GM12873 (cell line): Measurements from ENCODE around the gene DHX38.

ENCODE experiments used
- TF ChIP-seq, protein P1 (sequence below): IDR thresholded peaks from 2 replicates; pipeline ENCODE4 v1.5.1; 2012; ENCODE audit warnings: low read depth, mild to moderate bottlenecking, moderate library complexity, low read length, control low read depth; ENCODE audit not compliant: insufficient read depth; ENCODE audit errors: missing control alignments

Gene DHX38

DNA sequence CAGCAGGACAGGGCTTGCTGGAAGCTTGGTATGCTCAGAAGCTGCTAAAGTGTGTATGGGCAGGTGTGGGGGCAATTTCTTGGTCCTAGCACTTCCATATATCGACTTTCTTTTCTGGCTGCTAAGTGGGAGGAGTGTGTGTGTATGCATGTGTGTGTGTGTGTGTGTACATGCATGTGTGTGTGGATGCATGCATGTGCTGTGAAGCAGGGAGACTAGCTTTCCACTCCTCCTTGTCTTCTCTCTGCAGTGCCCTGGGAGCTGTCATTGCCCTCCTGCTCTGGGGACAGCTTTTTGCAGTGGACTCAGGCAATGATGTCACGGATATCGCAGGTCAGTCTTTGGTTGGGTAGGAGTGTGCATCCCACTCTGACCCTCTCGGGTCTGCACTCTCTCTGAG is 37.7 kb upstream of the DHX38 start:
- TF ChIP-seq, protein P1, sequence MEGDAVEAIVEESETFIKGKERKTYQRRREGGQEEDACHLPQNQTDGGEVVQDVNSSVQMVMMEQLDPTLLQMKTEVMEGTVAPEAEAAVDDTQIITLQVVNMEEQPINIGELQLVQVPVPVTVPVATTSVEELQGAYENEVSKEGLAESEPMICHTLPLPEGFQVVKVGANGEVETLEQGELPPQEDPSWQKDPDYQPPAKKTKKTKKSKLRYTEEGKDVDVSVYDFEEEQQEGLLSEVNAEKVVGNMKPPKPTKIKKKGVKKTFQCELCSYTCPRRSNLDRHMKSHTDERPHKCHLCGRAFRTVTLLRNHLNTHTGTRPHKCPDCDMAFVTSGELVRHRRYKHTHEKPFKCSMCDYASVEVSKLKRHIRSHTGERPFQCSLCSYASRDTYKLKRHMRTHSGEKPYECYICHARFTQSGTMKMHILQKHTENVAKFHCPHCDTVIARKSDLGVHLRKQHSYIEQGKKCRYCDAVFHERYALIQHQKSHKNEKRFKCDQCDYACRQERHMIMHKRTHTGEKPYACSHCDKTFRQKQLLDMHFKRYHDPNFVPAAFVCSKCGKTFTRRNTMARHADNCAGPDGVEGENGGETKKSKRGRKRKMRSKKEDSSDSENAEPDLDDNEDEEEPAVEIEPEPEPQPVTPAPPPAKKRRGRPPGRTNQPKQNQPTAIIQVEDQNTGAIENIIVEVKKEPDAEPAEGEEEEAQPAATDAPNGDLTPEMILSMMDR = no peak

DNA sequence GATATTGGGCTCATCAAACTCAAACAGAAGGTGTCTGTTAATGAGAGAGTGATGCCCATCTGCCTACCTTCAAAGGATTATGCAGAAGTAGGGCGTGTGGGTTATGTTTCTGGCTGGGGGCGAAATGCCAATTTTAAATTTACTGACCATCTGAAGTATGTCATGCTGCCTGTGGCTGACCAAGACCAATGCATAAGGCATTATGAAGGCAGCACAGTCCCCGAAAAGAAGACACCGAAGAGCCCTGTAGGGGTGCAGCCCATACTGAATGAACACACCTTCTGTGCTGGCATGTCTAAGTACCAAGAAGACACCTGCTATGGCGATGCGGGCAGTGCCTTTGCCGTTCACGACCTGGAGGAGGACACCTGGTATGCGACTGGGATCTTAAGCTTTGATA is 33.2 kb upstream of the DHX38 start:
- TF ChIP-seq, protein P1 = no peak

DNA sequence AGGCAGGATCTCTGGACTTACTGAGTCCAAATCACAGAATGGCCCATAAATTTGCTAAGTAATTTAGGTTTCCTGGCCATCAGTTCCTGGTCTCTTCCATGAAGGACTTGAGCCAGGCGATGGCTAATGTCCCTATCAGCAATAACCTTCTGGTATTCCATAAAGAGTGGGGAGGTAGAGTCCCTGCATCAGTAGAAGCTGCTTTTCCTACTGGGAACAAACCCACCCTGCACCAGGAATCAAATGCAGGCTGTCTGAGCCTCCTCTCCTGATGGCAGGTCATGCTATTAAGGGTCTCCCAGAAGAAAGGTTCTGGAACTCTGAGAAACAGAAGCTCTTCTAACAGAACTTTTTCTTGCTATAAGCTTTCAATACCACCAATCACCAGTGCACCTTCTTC is 32.1 kb upstream of the DHX38 start:
- TF ChIP-seq, protein P1 = no peak

DNA sequence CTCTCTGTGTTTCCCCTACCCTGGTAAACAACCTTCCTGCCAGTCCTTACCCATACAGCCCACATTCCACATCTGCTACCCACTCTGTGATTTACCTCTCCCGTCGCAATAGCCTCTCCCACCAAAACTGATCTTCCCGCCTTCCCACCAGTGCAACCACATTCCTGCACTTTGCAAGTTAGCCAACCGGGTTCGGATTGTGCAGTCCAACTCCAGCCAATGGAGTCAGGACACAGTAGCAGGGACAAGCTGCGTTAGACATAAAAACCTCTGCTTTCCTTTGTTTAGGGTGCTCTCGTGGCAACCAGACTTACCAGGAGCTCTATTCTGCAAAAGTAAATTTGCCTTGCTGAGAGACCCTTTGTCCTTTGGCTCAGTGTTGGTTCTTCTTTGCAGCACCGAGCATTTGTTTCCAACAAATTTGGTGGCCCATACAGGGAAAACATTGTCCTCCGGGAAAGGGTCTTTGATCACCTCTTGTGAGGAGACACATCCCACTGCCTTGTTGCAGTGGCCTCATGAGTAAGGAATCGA is 29.2 kb upstream of the DHX38 start:
- TF ChIP-seq, protein P1 = no peak

DNA sequence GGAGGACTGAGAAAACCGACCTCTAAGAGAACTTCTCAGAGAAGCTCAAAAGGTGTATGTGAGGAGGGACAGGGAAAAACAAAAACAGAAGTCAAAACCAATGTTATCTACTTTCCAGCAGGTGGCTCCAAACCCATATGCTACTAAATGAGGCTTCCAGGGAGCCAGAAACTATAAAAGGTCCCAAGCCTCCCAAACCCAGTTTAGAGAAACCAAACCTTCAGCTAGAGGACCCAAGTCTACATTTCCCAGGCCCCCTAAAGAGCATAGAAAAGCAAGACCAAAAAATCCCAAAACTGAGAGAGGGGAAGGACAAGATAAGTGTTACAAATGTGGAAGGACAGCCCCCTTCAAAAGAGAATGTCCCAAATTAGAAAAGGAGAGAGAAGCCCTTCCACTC is 26.9 kb upstream of the DHX38 start:
- TF ChIP-seq, protein P1 = peak; percentile 71

DNA sequence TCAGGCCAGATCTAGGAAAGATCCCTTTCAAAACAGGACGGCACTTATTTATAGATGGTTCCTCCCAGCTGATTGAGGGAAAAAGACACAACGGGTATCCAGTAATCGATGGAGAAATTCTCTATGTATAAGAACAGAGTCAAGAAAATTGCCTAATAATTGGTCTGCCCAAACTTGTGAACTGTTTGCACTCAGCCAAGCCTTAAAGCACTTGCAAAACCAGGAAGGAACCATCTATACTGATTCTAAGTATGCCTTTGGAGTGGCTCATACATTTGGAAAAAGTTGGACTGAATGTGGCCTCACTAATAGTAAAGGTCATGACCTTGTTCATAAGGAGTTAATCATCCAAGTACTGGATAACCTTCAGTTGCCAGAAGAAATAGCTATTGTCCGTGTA is 24.7 kb upstream of the DHX38 start:
- TF ChIP-seq, protein P1 = no peak

DNA sequence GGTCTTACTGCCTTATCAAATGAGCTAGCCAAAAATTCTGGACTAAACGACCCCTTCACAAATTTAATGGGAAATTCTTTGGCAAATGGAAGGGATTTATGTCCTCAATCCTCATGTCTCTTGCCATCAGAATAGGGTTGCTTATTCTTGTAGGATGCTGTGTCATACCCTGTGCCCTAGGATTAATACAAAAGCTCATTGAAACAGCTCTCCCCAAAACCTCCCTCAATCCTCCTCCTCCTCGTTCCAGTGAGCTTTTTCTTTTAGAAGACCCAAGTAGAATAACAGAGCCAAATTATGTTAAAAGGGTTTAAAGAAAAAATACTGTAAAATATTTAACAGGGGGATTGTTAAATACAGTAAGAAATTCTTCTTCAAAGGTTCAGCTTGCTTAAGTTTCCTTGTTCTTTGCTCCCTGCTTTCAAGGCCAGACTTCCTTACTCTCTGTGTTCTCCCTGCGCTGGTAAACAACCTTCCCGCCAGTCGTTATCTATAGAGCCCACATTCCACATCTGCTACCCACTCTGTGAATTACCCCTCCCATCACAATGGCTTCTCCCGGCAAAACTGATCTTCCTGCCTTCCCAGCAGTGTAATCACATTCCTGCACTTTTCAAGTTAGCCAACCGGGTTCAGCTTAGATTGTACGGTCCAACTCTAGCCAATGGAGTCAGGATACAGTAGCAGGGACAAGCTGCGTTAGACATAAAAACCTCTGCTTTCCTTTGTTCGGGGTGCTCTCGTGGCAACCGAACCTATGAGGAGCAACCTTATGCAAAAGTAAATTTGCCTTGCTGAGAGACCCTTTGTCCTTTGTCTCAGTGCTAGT is 20.9 kb upstream of the DHX38 start:
- TF ChIP-seq, protein P1 = no peak
